CD4-positive, alpha-beta T cell treated with Interleukin-1 beta for 1 hour (primary cell): ENCODE measurements around the gene ELMOD1.
"Not testable (repeated sequence)": the region's sequence is repeated elsewhere in the genome, so short reads cannot be mapped to it uniquely, and the experiment has no call there.

Experiments used
- DNase-seq, 2 donors: peaks; one replicate each; pipeline ENCODE4 v3.0.0-alpha.2; 2020 to 2022

The ELMOD1 gene

GRCh38 chr11:107590460-107591377, at the start of gene ELMOD1:
Gene ELMOD1, plus strand, starts transcription at chr11:107591147. Its CDS starts 27,043 bp downstream, at chr11:107618190.
- peak in 1 of 2 donors; percentile 19 for DNase-seq

DNA sequence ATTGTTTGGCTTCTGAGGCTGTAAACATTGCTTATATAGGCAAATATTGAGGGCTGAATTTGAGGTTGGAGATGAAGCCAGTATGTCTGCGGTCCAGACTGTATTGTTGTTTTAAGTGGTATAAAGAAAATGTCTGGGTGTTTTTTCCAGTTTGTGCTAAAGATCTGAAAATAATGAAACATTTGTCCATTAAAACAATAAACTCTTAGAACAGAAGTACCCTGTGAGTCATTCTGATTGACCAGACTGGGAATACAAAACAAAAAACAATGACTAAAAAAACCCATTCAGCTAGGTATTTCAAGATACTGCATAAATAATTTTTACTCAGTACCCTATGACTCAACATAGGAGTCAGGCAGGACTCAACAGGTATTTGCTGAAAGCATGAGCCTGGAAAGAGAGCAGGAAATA, 45.8 kb upstream of the ELMOD1 start:
- no peak for DNase-seq

DNA sequence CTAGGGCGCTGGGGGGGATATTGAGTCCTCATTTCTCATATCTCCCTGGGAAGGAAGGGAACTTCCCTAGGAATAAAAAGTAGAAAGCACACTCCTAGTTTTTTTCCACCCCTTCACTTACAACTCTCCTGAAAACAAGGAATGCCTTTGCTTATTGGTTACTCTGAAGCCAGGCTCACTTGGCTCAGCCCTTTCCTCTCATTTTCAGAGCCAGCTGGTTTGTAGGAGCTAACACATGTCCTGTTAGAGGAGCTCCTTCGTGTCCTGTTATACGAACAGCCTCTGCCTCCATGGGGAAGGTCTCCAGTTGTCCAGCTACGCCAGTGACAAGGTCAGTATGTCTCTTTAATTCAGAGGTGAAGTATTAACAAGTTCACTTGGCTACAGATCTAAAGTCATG, 43.0 kb upstream of the ELMOD1 start:
- DNase-seq = no peak

DNA sequence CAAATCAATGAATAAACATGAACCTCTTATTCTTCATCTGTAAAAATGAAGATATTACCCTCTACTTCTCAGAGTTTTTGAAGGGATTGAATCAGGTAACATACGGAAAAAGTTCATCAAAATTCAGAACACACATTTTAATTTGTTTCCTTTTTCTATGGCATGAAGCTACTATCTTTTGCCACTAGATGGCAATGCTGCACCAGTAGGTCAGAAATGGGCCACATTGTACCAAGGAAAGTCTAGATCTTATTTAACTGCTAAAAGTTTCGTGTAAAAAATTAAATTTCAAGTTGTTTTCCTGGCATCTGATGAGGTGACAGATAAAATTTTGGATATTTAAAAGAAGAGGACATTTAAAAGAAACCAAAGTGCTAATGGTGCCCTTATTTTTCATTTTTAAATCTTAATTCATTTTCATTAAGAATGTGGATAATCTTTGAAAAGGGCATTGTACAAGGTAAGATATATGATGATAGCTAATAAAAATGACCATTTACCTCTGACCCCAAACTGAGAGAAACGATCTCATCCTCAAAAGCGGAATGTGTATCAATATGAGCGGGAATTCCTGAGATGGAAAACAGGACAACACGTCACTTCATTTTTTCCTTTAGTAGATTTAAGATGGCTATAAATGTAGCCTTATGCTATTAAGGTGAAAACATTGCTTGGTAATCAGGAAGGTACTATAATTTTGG, 41.5 kb upstream of the ELMOD1 start:
- peak in 1 of 2 donors; percentile 56 for DNase-seq

DNA sequence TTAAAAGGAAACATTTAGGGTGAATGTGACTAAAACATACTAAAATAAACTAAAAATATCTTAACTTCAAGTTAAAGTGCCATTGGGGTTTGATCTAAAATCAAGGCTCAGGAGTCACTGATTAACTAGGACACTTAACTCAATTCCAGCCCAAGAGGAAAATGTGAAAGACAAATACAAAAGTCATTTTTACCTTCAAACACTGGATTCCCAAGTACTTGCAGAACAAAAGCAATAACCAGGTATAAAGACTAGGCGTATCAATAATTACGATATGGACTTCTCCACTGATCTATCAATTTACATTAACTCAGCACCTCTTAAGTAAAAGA, 41.0 kb upstream of the ELMOD1 start:
- no peak for DNase-seq

- no peak for DNase-seq
Measured at GRCh38 chr11:107550304-107550703, 40.6 kb upstream of the ELMOD1 start.

- DNase-seq = no peak
Measured at GRCh38 chr11:107561688-107562087, 29.3 kb upstream of the ELMOD1 start.

DNA sequence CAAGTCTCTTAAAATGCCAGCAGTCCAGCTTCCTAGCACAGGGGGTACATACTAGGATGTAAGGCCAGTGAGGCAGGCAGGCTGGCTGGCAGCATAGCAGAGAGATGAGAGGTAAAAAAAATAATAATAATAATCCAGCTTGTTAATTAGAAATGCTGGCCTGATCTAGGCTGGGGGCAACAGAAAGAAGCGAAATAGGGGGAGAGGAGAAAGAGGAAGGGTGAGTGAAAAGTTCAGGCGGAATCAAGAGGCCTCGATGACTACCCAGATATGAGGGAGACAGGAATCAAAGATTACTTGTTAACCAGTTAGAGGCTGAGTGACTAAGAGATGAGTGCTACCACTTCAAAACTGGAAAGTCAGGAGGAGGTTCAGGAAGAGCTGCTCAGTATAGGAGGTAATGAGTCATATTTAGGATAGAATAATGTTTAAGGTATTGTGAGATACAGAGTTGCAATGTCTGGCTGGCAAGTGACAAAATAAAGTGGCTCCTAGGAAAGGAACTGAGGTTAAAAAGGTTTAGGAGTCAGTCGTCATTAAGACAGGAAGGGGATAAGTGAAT, 28.2 kb upstream of the ELMOD1 start:
- no peak for DNase-seq

DNA sequence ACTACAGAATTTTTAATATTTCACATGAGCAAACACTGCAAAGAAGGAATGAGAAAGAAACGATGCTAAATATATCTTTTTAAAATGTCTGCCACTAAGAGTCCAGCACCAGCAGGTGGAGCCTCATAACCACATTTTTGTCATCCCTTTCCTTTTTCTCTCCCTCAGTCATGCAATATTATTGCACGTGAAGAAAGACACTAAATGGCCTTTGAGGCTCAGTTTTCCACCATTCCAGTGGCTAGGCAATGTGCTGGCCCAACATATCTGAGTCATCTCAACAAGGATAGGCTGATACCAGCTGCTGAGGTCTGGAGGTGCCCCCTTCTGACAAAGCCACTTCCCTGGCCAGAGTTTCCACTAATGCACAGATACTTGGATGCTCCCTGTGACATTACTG, 27.2 kb upstream of the ELMOD1 start:
- DNase-seq = peak; percentile 24 to 44

GRCh38 chr11:107564877-107565218, 26.1 kb upstream of the ELMOD1 start:
- no peak for DNase-seq

DNA sequence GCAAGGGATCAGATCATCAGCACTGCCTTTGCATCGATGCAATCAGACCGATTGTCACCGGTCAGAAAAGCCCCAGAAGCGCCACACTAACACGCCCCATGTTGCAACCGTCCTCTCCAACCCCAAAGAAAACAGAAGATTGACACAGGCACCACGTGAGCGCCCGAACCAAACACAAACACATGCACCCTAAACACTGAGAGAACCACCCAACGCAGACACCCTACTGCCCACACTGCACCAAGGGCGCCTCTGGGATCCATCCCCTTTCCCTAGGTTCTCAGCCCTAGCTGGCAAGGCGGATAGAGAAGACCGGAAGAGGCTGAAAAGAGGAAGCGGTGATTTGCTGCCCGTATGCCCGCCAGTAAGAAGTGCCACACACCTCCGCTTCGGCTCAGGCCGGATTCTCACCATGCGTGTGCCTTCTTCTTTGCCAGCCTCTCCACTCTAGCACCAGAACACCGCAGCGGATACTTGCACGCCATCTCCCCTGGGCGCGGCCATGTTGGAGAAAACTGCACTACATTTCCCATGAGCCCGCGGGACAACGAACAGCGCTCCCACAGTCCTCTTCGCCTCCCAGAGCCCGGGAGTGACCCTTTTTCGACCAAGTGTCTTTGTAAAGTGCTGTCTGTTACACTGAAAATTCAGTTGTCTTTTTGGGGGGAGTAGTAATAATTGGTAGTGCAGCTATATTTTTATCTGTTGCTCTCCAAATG, 25.6 kb upstream of the ELMOD1 start, which contains the start of gene ALKBH8:
ALKBH8 (minus strand) TSS at position 517 of the 719 bp plus-strand sequence. CDS start 4,842 bp downstream, outside the sequence.
- peak; percentile 77 to 81 for DNase-seq

- not testable (repeated sequence) for DNase-seq
Measured at GRCh38 chr11:107565955-107566501, 24.9 kb upstream of the ELMOD1 start.

DNA sequence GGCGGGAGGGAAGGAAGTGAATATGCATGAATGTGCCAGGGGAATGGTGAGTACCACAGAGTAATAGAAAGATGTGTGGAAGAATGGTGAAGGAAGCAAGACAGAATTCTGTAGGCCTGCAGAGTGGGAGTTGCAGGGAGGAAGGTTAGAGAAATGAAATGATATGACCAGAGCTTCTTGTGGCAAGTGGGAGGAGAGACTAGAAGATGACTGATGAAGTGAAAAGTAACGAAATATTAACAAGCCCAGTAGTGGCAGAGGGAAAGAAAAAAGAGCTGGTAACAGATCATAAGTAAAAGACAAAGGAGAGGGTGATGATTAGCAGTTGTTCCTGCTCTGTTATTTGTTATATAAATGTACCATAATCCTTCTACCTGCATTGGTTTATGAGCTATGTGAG, 24.4 kb upstream of the ELMOD1 start:
- DNase-seq = no peak

GRCh38 chr11:107567739-107568335, 23.1 kb upstream of the ELMOD1 start:
- no peak for DNase-seq

DNA sequence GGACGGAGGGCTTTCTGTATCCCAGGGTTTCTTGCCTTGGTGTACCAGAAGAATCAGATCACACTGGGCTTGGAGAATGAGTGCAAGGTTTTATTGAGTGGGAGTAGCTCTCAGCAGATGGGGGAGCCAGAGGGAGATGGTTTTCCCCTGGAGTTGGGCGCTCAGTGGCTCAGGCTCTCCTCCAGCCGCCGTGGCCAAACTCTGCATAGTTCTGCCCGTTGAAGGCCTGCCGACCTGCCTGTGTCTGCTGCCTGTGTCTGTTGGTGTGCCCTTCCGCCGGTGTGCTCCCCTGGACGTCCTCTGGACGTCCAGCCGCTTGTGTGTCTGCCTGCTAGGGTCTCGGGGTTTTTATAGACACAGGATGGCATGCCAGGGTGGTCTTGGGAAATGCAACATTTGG, 20.9 kb upstream of the ELMOD1 start:
- no peak for DNase-seq

DNA sequence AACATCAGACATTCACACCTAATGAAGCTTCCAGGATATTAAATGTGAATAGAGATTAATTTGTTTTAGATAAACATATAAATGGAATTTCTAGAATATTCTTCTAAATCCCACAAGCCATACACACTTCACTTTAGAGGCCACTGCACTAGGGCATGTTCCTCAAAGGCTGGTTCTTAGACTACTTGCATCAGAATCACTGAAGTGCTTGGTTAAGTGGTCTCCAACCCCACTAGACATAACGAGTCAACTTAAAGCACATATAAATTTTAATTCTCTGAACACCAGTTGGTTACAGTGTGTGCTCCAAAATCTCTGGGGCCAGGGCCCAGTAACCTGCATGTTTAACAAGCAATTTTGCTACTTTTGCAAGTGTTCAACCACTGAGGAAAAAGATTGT, 17.5 kb upstream of the ELMOD1 start:
- DNase-seq = no peak

- DNase-seq = peak in 1 of 2 donors; percentile 49
Measured at GRCh38 chr11:107576497-107577345, 14.2 kb upstream of the ELMOD1 start.

DNA sequence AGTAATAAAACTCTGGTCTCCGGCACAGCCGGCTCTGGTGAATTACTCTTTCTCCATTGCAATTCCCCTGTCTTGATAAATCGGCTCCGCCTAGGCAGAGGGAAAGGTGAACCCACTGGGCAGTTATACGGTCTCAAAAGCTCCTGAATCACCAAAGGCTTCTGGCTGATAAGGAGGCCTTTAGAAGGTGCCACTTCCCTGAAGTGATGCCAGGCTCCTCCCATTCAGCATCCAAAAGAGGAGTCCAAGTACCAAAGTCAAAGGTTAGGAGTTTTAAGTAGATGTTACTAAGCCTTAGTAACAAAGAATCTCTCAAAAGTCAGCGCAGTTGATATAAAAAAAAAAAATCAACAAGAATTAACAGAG, 13.6 kb upstream of the ELMOD1 start:
- DNase-seq = no peak

DNA sequence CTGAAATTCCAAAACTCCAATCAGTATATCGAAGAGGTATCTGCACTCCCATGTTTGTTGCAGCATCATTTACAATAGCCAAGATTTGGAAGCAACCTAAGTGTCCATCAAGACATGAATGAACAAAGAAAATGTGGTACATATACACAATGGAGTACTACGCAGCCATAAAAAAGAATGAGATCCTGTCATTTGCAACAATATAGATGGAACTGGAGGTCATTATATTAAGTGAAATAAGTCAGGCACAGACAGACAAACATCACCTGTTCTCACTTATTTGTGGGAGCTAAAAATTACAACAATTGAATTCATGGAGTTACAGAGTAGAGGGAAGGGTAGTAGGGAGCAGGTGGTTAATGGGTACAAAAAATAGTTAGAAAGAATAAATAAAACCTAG, 11.8 kb upstream of the ELMOD1 start:
- not testable (repeated sequence) for DNase-seq

GRCh38 chr11:107581147-107581546, 9.8 kb upstream of the ELMOD1 start:
- DNase-seq = no peak

DNA sequence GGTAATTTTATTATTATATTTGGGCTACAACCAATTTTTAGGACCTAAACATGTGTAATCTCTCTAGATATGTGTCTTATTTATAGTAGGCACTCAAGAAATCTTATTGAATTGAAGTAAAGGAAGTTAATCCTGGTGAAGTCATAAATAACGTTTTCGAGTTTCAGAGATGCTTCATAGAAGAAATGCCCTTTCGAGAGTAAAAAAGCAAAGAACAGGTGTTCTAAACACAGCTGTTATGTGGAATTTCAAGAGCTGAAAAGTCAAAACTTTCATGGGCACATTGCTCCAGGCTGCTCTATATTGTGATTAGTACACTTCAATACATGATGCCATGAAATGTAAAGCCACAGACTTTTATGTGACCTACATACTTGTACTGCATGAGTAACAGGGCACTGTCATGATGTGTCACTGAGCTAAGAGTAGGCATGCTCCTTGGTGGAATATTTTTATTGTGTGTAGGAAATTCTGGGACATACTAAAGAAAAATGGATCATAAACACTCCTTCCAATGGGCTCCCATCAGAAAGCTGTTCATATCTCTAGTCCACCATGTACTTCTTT, 7.2 kb upstream of the ELMOD1 start:
- DNase-seq = no peak
